Pancreas (tissue), 10 donors: ENCODE data around the gene TBX6. TPM values are rescaled to one million over a fixed set of nuclear protein-coding genes. Genes with fewer than 3 reads are reported as not detected.

Source experiments
- ATAC-seq, 4 donors: fragments of 200-7000 bp; cut with Tn5 transposase; one replicate each; pipeline versions ENCODE4 v1.8.0 to v1.9.1; 2020; ENCODE audit warnings: mild to moderate bottlenecking in 4 of 4, moderate library complexity in 4 of 4
- DNase-seq, 6 donors: peaks; one replicate each; pipeline ENCODE4 v3.0.0-alpha.2; 2020
- FAIRE-seq: peaks from 2 replicates; lab custom pipeline; 2012; peaks lifted over from hg19 to GRCh38; lab: Jason Lieb, UNC
- H3K27ac ChIP-seq, 4 donors: fragments of 200-600 bp; sonication (generic); 1 replicate in 3 of 4; 2 replicates in 1 of 4; pipeline versions ENCODE4 v1.5.0 to v1.8.0; 2020
- H3K27me3 ChIP-seq, 4 donors: fragments of 200-600 bp; one replicate each; pipeline ENCODE4 v1.8.0; 2021
- H3K36me3 ChIP-seq, 3 donors: fragments of 200-600 bp; sonication (generic) in 1 of 3; one replicate each; pipeline versions ENCODE4 v1.5.0 to v1.8.0; 2020 to 2021
- H3K4me1 ChIP-seq, 3 donors: fragments of 200-600 bp; one replicate each; pipeline ENCODE4 v1.8.0; 2021
- H3K4me3 ChIP-seq, 4 donors: fragments of 200-600 bp; sonication (generic) in 2 of 4; one replicate each; pipeline versions ENCODE4 v1.5.0 to v1.8.0; 2020 to 2021
- H3K9me3 ChIP-seq, 4 donors: fragments of 200-600 bp; one replicate each; pipeline ENCODE4 v1.8.0; 2021
- CTCF ChIP-seq, 4 donors: fragments of 200-600 bp; sonication (generic) in 3 of 4; IDR thresholded peaks; one replicate each; pipeline versions ENCODE4 v1.5.0 to v1.8.0; 2021; ENCODE audit warnings: antibody characterized with exemption in 4 of 4
- WGBS, 2 donors: extraction: QIAGEN DNeasy Blood & Tissue Kit; methylation state at CpG; one replicate each; pipeline ENCODE4 v1.1.7; 2013; 5-methylcytosine and 5-hydroxymethylcytosine counted together
- intact Hi-C, 3 donors: fragments of 100-400 bp; cut with DNase I; formaldehyde crosslinking; loops; one replicate each; pipeline versions ENCODE4 v1.11.1 to v1.14.2; 2022
- polyA plus RNA-seq, 2 donors: library from polyadenylated mRNA; stranded (reverse); fragments of 200-250 nt; gene quantifications; one replicate each; pipeline ENCODE4 v1.2.3, GENCODE V29; 2013
- total RNA-seq, 6 donors: library from RNA; stranded (reverse); fragmentation: NEBNext Ultra II Directional in 4 of 6; extraction: Animal tissue kit (Norgen Biotek cat#: 25700) in 4 of 6; gene quantifications; one replicate each; pipeline versions ENCODE4 v1.2.1 to v1.2.4, GENCODE V29; 2021 to 2023
- donor health status: healthy with polysubstance abuse.
- donor health status: DM: no; HTN: no; CAD: no; lungs with moderate emphysema.
- donor health status: DM: no; HTN: no; CAD: no.
- donor health status: control.
- donor health status: control.
- donor health status: Bipolar disorder and iron deficiency.
- donor health status: DM: yes; HTN: yes; CAD: no.
- donor health status: DM: no; HTN: no; CAD: no.
- donor health status: DM: no; HTN: no; CAD: no.
- donor health status: DM: yes; HTN: yes; CAD: no.

TBX6 gene
- total and polyA plus RNA-seq, 8 donors = 1.3 to 3.6 (median 2.1) TPM

GRCh38 chr16:30067584-30067916 is 24.2 kb downstream of the TBX6 start:
- WGBS, 2 donors = 75 to 84% methylated on average over 6 of the region's 6 CpGs
- ATAC-seq (no peak), FAIRE-seq (no peak), DNase-seq (no peak)
- Histone ChIP-seq H3K27ac (no peak overlapping the region), H3K4me3 (peak overlapping the region in 1 of 4 donors; percentile 80), H3K4me1 (peaks cover 3 to 19% (median 13%) of the 10 kb centered on the region in 3 donors), H3K36me3 (peaks cover 18 to 40% (median 34%) of the 10 kb centered on the region in 3 donors), H3K27me3 (no peaks in the 10 kb centered on the region), H3K9me3 (no peaks in the 10 kb centered on the region)
- intact Hi-C loops = no loop called here
- no peak for TF ChIP-seq CTCF (IDR thresholded peaks at IDR 0.05)

GRCh38 chr16:30066761-30067583 is 24.8 kb downstream of the TBX6 start:
- no peak for TF ChIP-seq CTCF (IDR thresholded peaks at IDR 0.05)
- Histone ChIP-seq H3K4me3 (peak overlapping the region; percentile 73 to 94 (median 81)), H3K36me3 (peaks cover 18 to 40% (median 29%) of the 10 kb centered on the region in 3 donors), H3K27me3 (no peaks in the 10 kb centered on the region), H3K9me3 (no peaks in the 10 kb centered on the region), H3K27ac (peak overlapping the region in 3 of 4 donors; percentile 88 to 99 (median 99)), H3K4me1 (peaks cover 3 to 19% (median 13%) of the 10 kb centered on the region in 3 donors)
- DNase-seq = peak in 4 of 6 donors; percentile 25 to 70 (median 52)
- intact Hi-C loops = no loop called here
- no peak for FAIRE-seq
- 26 to 31% methylated on average over 21 of the region's 21 CpGs for WGBS, 2 donors
- ATAC-seq = no peak

GRCh38 chr16:30065943-30066760 is 25.6 kb downstream of the TBX6 start:
- FAIRE-seq (no peak), DNase-seq (peak in 5 of 6 donors; percentile 34 to 76 (median 57)), ATAC-seq (peak; percentile 9 to 18 (median 12))
- H3K27ac ChIP-seq = peak overlapping the region; percentile 88 to 99 (median 98)
- intact Hi-C loops = no loop called here
- H3K9me3 ChIP-seq = no peaks in the 10 kb centered on the region
- H3K4me3 ChIP-seq = peak overlapping the region; percentile 73 to 94 (median 81)
- H3K36me3 ChIP-seq = peaks cover 18 to 40% (median 29%) of the 10 kb centered on the region in 3 donors
- WGBS, 2 donors = 0% methylated on average over 42 to 44 of the region's 44 CpGs
- TF ChIP-seq CTCF (IDR thresholded peaks at IDR 0.05) = no peak
- peaks cover 3 to 19% (median 13%) of the 10 kb centered on the region in 3 donors for H3K4me1 ChIP-seq
- no peaks in the 10 kb centered on the region for H3K27me3 ChIP-seq

- intact Hi-C loops = no loop called here
- H3K9me3 ChIP-seq = no peaks in the 10 kb centered on the region
- peak within 1 kb of the TSS; percentile 73 to 94 (median 81) for H3K4me3 ChIP-seq
- no peaks in the 10 kb centered on the region for H3K27me3 ChIP-seq
- TF ChIP-seq CTCF (IDR thresholded peaks at IDR 0.05) = no peak
- H3K4me1 ChIP-seq = peaks cover 3 to 19% (median 13%) of the 10 kb centered on the region in 3 donors
- FAIRE-seq (no peak), DNase-seq (peak; percentile 97 to 99 (median 98)), ATAC-seq (peak; percentile 85 to 89 (median 88))
- peak within 1 kb of the TSS; percentile 88 to 99 (median 98) for H3K27ac ChIP-seq
- WGBS, 2 donors = 0% methylated on average over 65 to 99 of the region's 99 CpGs
- peaks cover 18 to 33% (median 25%) of the 10 kb centered on the region in 3 donors for H3K36me3 ChIP-seq
Observed at GRCh38 chr16:30065102-30065942, 26.4 kb downstream of the TBX6 start, which contains the start of gene ALDOA. Gene ALDOA, plus strand, starts transcription at chr16:30065760. Its CDS starts 1,138 bp downstream, at chr16:30066898.
